Measurements from ENCODE around the gene TARM1.

- TF ChIP-seq YY1 (IDR thresholded peaks at IDR 0.05; ENCODE audit: insufficient read depth, insufficient read length) (no peak), SUZ12 (IDR thresholded peaks at IDR 0.05; ENCODE audit: extremely low read depth, insufficient read depth, insufficient read length) (no peak), ZNF274 (IDR thresholded peaks at IDR 0.05; ENCODE audit: low read depth, low read length) (no peak)
Observed at GRCh38 chr19:54123682-54124081, 42.5 kb upstream of the TARM1 start.

Measured in NT2/D1 (cell line).